ENCODE results near the gene FIGNL1.

- no peak for TF ChIP-seq CTCF (IDR thresholded peaks at IDR 0.05; ENCODE audit: extremely low read depth in 1 of 2, insufficient read depth in 1 of 2, low read depth in 1 of 2, low read length in 2 of 2)
- no peak for TF ChIP-seq POLR2AphosphoS5 (IDR thresholded peaks at IDR 0.05; ENCODE audit: insufficient read depth, low read depth, low read length)
- no peak for TF ChIP-seq POLR2A (IDR thresholded peaks at IDR 0.05; ENCODE audit: low read depth, low read length)
- TF ChIP-seq JUN (IDR thresholded peaks at IDR 0.05; ENCODE audit: borderline replicate concordance, insufficient read depth, insufficient read length, low read depth), result no peak
- no peak for TF ChIP-seq EZH2 (IDR thresholded peaks at IDR 0.05; ENCODE audit: borderline replicate concordance, low read depth, low read length, severe bottlenecking)
- no peak for TF ChIP-seq MAX (IDR thresholded peaks at IDR 0.05; ENCODE audit: insufficient read depth, insufficient read length)
- TF ChIP-seq FOS (IDR thresholded peaks at IDR 0.05; ENCODE audit: borderline replicate concordance, insufficient read depth, low read length), result no peak
Measured at GRCh38 chr7:50394315-50394714, 55.8 kb downstream of the FIGNL1 start.

All from endothelial cell of umbilical vein (primary cell).